G401 (cell line): Measurements from ENCODE around the gene SMARCC2. TPM values are rescaled to one million over a fixed set of nuclear protein-coding genes. Genes with fewer than 3 reads are reported as not detected.

Experiments
- DNase-seq: peaks from one replicate; pipeline ENCODE4 v3.0.0-alpha.2; 2015; ENCODE audit warnings: low spot score
- in situ Hi-C: cut with HindIII; loops from 2 replicates; pipeline ENCODE4 v1.10.0; 2016; ENCODE audit warnings: low sequenced_read_pairs, mixed read lengths
- total RNA-seq: library from RNA; depleted of rRNA; stranded (reverse); fragments of >200 nt; shearing (Covaris generic); gene quantifications from 2 replicates; pipeline ENCODE4 v1.2.3, GENCODE V29; 2014; rRNA removed

Gene SMARCC2
- total RNA-seq, result 10.5 and 18.4 TPM in 2 replicates

DNA sequence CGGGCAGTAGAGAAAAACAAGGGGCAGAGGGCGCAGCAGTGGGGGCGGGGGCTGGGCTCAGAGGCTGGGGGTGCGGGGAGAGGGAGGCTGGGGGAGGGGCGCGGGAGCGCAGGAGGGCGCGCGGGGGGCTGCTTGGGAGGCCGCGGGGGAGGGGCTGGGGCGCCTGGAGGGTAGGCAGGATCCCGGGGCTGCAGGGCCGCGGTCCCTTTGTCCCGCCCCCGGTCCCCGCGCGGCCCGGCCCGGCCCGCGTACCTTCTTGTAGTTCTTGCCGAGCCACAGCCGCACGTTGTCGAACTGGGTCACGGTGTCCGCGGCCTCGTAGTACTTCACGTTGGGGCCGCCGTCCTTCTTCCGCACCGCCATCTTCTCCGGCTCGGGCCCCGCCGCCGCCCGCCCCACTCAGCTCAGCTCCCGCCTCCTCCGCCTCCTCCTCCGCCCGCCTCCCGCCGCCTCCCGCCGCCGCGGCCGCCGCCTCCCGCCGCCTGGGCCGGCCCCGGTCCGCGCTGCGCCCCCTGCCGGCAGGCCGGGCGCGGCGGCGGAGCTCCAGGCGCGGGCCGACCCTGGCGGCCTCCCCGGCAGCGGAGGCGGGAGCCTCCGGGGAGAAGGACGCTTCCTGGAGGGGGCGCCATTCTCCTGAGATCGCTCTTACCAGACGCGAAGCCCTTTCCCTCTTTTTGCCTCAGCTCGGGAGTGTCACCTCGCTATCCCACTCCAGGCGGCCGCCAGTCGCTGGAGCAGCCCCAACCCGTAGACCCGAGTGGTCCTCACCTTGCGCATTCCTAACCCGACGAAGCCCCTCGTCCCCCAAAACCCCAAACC, at the start of gene SMARCC2:
TSS of gene SMARCC2 (minus strand) at position 385 of the 819 bp plus-strand sequence. CDS start at position 363, 22 bp downstream.
- in situ Hi-C loops, result no loop called here
- peak; percentile 83 for DNase-seq

GRCh38 chr12:56237552-56237951, 48.3 kb upstream of the SMARCC2 start:
- DNase-seq, result no peak

GRCh38 chr12:56236985-56237384, 47.7 kb upstream of the SMARCC2 start:
- in situ Hi-C loops, result no loop called here
- no peak for DNase-seq

More at GRCh38 chr12:56237552-56237951, 48.3 kb upstream of the SMARCC2 start:
- in situ Hi-C loops, result no loop called here

DNA sequence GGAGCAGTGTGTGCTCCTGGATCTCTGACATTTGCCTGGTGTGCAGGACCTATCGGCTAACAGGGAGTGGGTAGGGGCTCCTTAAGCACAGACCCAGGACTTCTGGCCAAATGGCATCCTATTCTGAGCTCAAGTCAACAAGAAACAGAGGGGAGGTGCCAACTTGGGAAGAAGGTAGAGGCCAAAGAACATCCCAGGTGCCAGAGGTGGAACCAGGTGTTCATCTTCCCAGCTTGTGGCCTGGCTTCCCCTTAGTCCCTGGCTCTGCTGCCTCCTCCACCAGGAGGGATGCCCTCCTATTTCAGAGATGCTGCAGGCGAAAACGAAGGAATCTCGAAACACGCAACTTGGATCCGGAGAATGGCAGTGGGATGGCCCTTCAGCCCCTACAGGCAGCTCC, 46.8 kb upstream of the SMARCC2 start:
- no peak for DNase-seq
- in situ Hi-C loops, result no loop called here

- no peak for DNase-seq
- in situ Hi-C loops, result no loop called here
These were observed 45.6 kb upstream of the SMARCC2 start for GRCh38 chr12:56234746-56235436.

GRCh38 chr12:56231184-56231582, 41.9 kb upstream of the SMARCC2 start:
- in situ Hi-C loops, result no loop called here
- DNase-seq, result no peak

GRCh38 chr12:56230432-56231183, 41.3 kb upstream of the SMARCC2 start:
- in situ Hi-C loops, result no loop called here
- DNase-seq, result no peak

GRCh38 chr12:56229916-56230431, 40.7 kb upstream of the SMARCC2 start, which contains the start of gene SLC39A5:
TSS of gene SLC39A5 (plus strand) at chr12:56230051. CDS start at chr12:56231275, 1,224 bp downstream.
- in situ Hi-C loops, result no loop called here
- no peak for DNase-seq

- in situ Hi-C loops, result no loop called here
- no peak for DNase-seq
These were observed 39.8 kb upstream of the SMARCC2 start for GRCh38 chr12:56229082-56229481.

GRCh38 chr12:56224954-56225353, 35.7 kb upstream of the SMARCC2 start:
- in situ Hi-C loops, result no loop called here
- DNase-seq, result no peak

GRCh38 chr12:56224102-56224701, 34.9 kb upstream of the SMARCC2 start, which contains the start of gene NABP2:
TSS of gene NABP2 (plus strand) at chr12:56224342. CDS start at chr12:56224857, 515 bp downstream.
- in situ Hi-C loops, result no loop called here
- DNase-seq, result peak; percentile 98

- in situ Hi-C loops, result no loop called here
- DNase-seq, result no peak
These were observed 34.4 kb upstream of the SMARCC2 start for GRCh38 chr12:56223571-56224101.

DNA sequence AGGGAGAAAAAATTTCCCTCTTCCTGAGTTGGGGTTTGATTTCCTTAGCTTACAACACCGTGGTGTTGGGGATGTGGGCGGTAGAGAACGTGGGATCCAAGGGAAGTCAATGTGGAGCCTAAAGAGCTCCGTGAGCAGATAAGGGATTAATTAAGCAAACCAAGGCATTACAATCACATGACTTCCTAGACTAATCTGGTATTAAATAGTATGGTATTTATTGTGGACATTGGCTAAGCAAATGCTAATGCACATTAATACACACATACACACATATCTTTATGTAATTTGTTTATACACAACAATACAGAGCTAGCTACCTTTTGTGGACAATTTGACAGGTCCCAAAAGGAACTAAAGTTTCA, 33.2 kb upstream of the SMARCC2 start:
- DNase-seq, result no peak
- in situ Hi-C loops, result no loop called here

- in situ Hi-C loops, result no loop called here
- peak; percentile 99 for DNase-seq
These were observed 32.7 kb upstream of the SMARCC2 start, which contains the start of gene RNF41 for GRCh38 chr12:56221757-56222530. TSS of gene RNF41 (minus strand) at chr12:56221922. CDS start at chr12:56214047, 7,875 bp downstream.

- in situ Hi-C loops, result no loop called here
- DNase-seq, result peak; percentile 64
These were observed 32.0 kb upstream of the SMARCC2 start for GRCh38 chr12:56221232-56221756.

DNA sequence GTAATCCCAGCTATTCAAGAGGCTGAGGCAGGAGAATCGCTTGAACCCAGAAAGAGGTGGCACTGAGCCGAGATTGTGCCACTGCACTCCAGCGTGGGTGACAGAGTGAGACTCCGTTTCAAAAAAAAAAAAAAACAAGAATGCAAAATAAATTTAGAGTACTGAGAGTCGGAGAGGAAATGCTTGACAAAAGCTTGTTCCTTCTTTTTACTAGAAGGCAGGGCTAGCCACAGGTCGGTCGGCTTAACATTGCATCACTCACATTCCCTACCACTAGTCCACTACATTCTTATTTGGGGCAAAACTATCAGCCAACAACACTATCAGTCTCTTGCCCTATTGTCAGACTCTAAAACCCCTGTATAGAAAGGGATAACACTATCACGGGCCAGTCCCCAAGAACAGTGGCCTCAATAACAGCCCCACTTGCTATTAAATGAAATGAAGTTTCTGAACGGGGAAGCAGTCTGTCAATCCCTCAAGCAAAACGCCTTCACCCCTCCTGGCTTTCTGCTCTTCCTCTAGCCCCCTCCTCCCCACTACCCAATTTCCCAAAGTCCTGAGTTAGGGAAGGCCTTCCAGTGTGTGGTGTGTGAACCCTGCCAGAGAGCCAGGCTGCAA, 31.4 kb upstream of the SMARCC2 start:
- DNase-seq, result no peak
- in situ Hi-C loops, result no loop called here

DNA sequence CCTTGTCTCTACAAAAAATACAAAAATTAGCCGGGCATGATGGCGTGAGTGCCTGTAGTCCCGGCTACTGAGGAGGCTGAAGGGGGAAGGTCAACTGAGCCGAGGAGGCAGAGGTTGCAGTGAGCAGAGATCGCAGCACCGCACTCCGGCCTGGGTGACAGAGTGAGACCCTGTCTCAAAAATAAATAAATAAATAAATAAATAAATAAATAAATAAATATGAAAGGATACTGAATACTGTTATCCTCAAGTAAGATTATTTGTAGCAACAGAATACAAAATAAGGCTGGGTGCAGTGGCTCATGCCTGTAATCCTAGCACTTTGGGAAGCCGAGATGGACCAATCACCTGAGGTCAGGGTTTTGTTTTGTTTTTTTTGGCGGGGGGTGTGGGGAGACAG, 30.6 kb upstream of the SMARCC2 start:
- no peak for DNase-seq
- in situ Hi-C loops, result no loop called here
